Left ventricle myocardium inferior (tissue), 1 donor: ENCODE measurements around the gene ZIC1. TPM values are rescaled to one million over a fixed set of nuclear protein-coding genes. Genes with fewer than 3 reads are reported as not detected.

Experiments
- DNase-seq: peaks from one replicate; pipeline ENCODE4 v3.0.0-alpha.2; 2020
- H3K27ac ChIP-seq: fragments of 200-600 bp; replicated peaks from 2 replicates; pipeline ENCODE4 v1.8.0; 2021
- H3K27me3 ChIP-seq: fragments of 200-600 bp; 2 replicates; pipeline ENCODE4 v1.8.0; 2021; ENCODE audit warnings: low read depth
- H3K36me3 ChIP-seq: fragments of 200-600 bp; 2 replicates; pipeline ENCODE4 v1.8.0; 2021
- H3K4me1 ChIP-seq: fragments of 200-600 bp; 2 replicates; pipeline ENCODE4 v1.8.0; 2021
- H3K4me3 ChIP-seq: fragments of 200-600 bp; 2 replicates; pipeline ENCODE4 v1.8.0; 2021; ENCODE audit warnings: mild to moderate bottlenecking, moderate library complexity
- H3K9me3 ChIP-seq: fragments of 200-600 bp; replicated peaks from 2 replicates; pipeline ENCODE4 v1.8.0; 2021
- CTCF ChIP-seq: fragments of 200-600 bp; IDR thresholded peaks from 2 replicates; pipeline ENCODE4 v1.8.0; 2021; ENCODE audit warnings: antibody characterized with exemption, mild to moderate bottlenecking, borderline replicate concordance
- intact Hi-C: fragments of 100-400 bp; cut with micrococcal nuclease; formaldehyde crosslinking; loops from one replicate; pipeline ENCODE4 v1.11.0; 2022
- total RNA-seq: library from RNA; stranded (reverse); fragmentation: NEBNext Ultra II Directional; extraction: Animal tissue kit (Norgen Biotek cat#: 25700); gene quantifications from one replicate; pipeline ENCODE4 v1.2.1, GENCODE V29; 2021
- donor health status: DM: no; HTN: yes; CAD: no; lungs with severe emphysema.

Gene ZIC1
- total RNA-seq, 1 donor from 2014 or later = not detected

GRCh38 chr3:147364771-147365170 is 44.4 kb upstream of the ZIC1 start:
- H3K9me3 ChIP-seq = no peaks in the 10 kb centered on the region
- H3K4me1 ChIP-seq = peaks cover 1% of the 10 kb centered on the region
- intact Hi-C loops = no loop called here

GRCh38 chr3:147365196-147366115 is 43.7 kb upstream of the ZIC1 start:
- no peak for DNase-seq
- H3K27ac ChIP-seq = no peak overlapping the region
- H3K36me3 ChIP-seq = no peaks in the 10 kb centered on the region
- TF ChIP-seq CTCF = no peak
- H3K27me3 ChIP-seq = peaks cover 99% of the 10 kb centered on the region
- no peak overlapping the region for H3K4me3 ChIP-seq
- peaks cover 8% of the 10 kb centered on the region for H3K4me1 ChIP-seq
- intact Hi-C loops = no loop called here
- H3K9me3 ChIP-seq = no peaks in the 10 kb centered on the region

More at GRCh38 chr3:147364771-147365170, 44.4 kb upstream of the ZIC1 start:
- TF ChIP-seq CTCF = no peak
- peaks cover 99% of the 10 kb centered on the region for H3K27me3 ChIP-seq
- H3K36me3 ChIP-seq = no peaks in the 10 kb centered on the region
- DNase-seq = no peak
- no peak overlapping the region for H3K27ac ChIP-seq
- no peak overlapping the region for H3K4me3 ChIP-seq

GRCh38 chr3:147367676-147368075 is 41.5 kb upstream of the ZIC1 start:
- no peak for TF ChIP-seq CTCF
- H3K36me3 ChIP-seq = no peaks in the 10 kb centered on the region
- H3K4me3 ChIP-seq = no peak overlapping the region
- H3K9me3 ChIP-seq = no peaks in the 10 kb centered on the region
- intact Hi-C loops = no loop called here
- no peak for DNase-seq
- peaks cover 100% of the 10 kb centered on the region for H3K27me3 ChIP-seq
- peaks cover 9% of the 10 kb centered on the region for H3K4me1 ChIP-seq
- H3K27ac ChIP-seq = no peak overlapping the region

GRCh38 chr3:147368151-147368550 is 41.0 kb upstream of the ZIC1 start:
- Histone ChIP-seq H3K27me3 (peaks cover 100% of the 10 kb centered on the region), H3K4me1 (peaks cover 9% of the 10 kb centered on the region), H3K27ac (no peak overlapping the region), H3K4me3 (no peak overlapping the region), H3K9me3 (no peaks in the 10 kb centered on the region), H3K36me3 (no peaks in the 10 kb centered on the region)
- DNase-seq = no peak
- intact Hi-C loops = no loop called here
- no peak for TF ChIP-seq CTCF

GRCh38 chr3:147368561-147369221 is 40.5 kb upstream of the ZIC1 start:
- Histone ChIP-seq H3K36me3 (no peaks in the 10 kb centered on the region), H3K27me3 (peaks cover 100% of the 10 kb centered on the region), H3K27ac (no peak overlapping the region), H3K4me1 (peaks cover 9% of the 10 kb centered on the region), H3K4me3 (no peak overlapping the region), H3K9me3 (no peaks in the 10 kb centered on the region)
- intact Hi-C loops = no loop called here
- DNase-seq = no peak
- TF ChIP-seq CTCF = no peak
